Esophagus (tissue), 2 donors: ENCODE data around the gene PTPN4. TPM values are rescaled to one million over a fixed set of nuclear protein-coding genes. Genes with fewer than 3 reads are reported as not detected.

Experiments used
- H3K27ac ChIP-seq, 2 donors: one replicate each; pipeline ENCODE4 v1.5.1; 2013; ENCODE audit warnings: low read depth in 2 of 2, mild to moderate bottlenecking in 2 of 2, inconsistent platforms in 1 of 2, low read length in 1 of 2, moderate library complexity in 1 of 2
- H3K27me3 ChIP-seq, 2 donors: one replicate each; pipeline ENCODE4 v1.6.1; 2013; ENCODE audit warnings: low read length in 2 of 2, control low read depth in 1 of 2, mild to moderate bottlenecking in 1 of 2; ENCODE audit not compliant: insufficient read depth in 2 of 2, control insufficient read depth in 1 of 2
- H3K36me3 ChIP-seq, 2 donors: one replicate each; pipeline ENCODE4 v1.6.1; 2013; ENCODE audit warnings: low read length in 1 of 2; ENCODE audit not compliant: control insufficient read depth in 2 of 2, insufficient read depth in 2 of 2
- H3K4me1 ChIP-seq, 2 donors: one replicate each; pipeline ENCODE4 v1.6.1; 2013; ENCODE audit warnings: low read length in 1 of 2; ENCODE audit not compliant: control insufficient read depth in 2 of 2, insufficient read depth in 2 of 2
- H3K4me3 ChIP-seq, 2 donors: one replicate each; pipeline ENCODE4 v1.5.1; 2013; ENCODE audit warnings: low read length in 2 of 2, mild to moderate bottlenecking in 2 of 2, low read depth in 1 of 2, moderate library complexity in 1 of 2
- H3K9me3 ChIP-seq, 2 donors: one replicate each; pipeline ENCODE4 v1.6.1; 2013; ENCODE audit warnings: mild to moderate bottlenecking in 2 of 2, low read depth in 1 of 2, low read length in 1 of 2, moderate library complexity in 1 of 2; ENCODE audit not compliant: control insufficient read depth in 2 of 2, insufficient read depth in 1 of 2
- WGBS, 2 donors: extraction: QIAGEN DNeasy Blood & Tissue Kit; methylation state at CpG; one replicate each; pipeline ENCODE4 v1.1.7; 2013; 5-methylcytosine and 5-hydroxymethylcytosine counted together
- polyA plus RNA-seq, 2 donors: library from polyadenylated mRNA; stranded (reverse); fragments of 200-250 nt; gene quantifications; one replicate each; pipeline ENCODE4 v1.2.3, GENCODE V29; 2013
- donor health status: healthy with polysubstance abuse.
- donor health status: Bipolar disorder and iron deficiency.

PTPN4 gene
- polyA plus RNA-seq, 2 donors: 2.0 to 4.5 TPM

DNA sequence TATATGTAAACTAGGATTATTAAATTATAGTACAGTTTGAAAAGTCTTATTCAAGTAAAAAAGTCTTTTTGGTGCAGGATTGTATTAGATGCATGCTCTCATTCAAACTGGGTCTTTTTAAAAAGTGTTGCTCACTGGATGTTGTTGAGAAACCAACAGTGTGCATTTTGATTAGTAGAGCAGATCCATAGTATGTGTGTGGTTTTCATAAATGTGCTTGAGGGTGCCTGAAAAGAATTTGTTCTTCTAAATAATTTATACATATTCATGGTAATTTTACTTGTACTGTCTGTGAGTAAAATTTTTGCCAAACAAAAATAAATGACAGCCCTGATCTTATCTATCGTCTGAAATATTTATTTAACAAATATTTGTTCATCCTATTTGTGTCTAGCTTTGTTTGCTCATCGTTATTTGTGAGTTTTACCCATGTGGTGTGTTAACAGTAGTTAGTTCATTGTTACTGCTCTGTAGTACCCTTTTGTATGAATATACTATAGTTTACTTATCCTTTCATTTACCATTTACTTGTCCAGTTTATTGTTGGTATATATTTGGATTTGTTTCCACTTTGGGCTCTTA lies 50.4 kb downstream of the PTPN4 start:
- 49 to 66% methylated on average over 2 of the region's 2 CpGs for WGBS, 2 donors
- Histone ChIP-seq H3K27me3 (no peaks in the 10 kb centered on the region), H3K4me3 (no peak overlapping the region), H3K9me3 (no peaks in the 10 kb centered on the region), H3K27ac (no peak overlapping the region), H3K4me1 (no peaks in the 10 kb centered on the region), H3K36me3 (no peaks in the 10 kb centered on the region)

DNA sequence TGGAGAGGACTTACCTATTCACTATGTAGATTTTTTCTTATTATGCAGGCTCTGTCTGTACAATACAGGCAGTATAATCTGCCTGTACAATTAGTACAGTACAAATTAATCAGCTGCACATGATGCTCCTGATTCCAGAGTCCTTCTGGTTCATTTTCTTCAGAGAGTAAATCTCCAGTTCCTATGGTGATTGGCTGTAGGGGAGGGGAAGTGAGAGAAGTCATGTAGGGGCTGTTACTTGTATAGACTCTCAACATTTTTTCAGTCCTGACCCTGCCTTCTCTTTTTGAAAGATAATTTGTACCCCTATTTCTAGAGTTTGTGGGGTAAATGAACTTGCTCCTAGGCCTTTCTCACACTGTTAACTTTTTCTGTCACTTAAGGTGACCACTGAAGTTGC lies 54.5 kb downstream of the PTPN4 start:
- H3K4me1 ChIP-seq: no peaks in the 10 kb centered on the region
- no peak overlapping the region for H3K27ac ChIP-seq
- H3K27me3 ChIP-seq: no peaks in the 10 kb centered on the region
- no peaks in the 10 kb centered on the region for H3K9me3 ChIP-seq
- no peak overlapping the region for H3K4me3 ChIP-seq
- no peaks in the 10 kb centered on the region for H3K36me3 ChIP-seq

DNA sequence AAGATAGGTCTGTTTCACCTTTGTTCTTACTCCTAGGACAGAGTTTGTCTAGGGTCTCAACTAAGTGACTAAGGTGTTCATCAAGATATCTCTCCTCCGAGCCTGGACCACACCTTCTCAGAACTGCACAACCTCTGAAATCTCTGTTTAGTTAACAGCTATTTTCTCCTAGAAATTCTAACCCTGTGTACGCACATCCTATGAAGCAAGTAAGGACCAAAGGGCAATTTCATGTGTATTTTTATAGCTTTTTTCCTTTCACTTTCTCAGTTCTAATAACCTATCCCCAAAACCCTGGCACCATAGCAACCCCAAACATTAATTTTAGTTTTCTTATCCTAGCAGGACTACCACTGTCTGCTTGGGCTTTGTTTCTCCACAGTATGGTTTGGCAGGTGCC lies 59.1 kb downstream of the PTPN4 start:
- H3K4me1 ChIP-seq: no peaks in the 10 kb centered on the region

DNA sequence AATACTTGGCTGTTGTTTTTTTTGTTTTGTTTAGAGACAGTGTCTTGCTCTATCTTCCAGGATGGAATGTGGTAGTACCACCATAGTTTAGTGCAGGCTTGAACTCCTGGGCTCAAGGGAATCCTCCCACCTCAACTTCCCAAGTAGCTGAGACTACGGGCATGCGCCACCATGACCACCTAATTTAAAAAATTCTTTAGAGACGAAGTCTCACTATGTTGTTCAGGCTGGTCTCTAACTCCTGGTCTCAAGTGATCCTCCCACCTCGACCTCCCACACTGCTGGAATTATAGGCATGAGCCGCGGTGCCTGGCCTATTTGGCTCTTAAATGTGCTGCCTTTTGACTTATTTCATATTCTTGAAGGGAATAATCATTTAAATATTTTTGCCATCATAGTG lies 60.1 kb downstream of the PTPN4 start:
- no peaks in the 10 kb centered on the region for H3K9me3 ChIP-seq
- H3K4me3 ChIP-seq: no peak overlapping the region
- no peaks in the 10 kb centered on the region for H3K4me1 ChIP-seq
- 91 to 92% methylated on average over 6 of the region's 6 CpGs for WGBS, 2 donors
- H3K27me3 ChIP-seq: no peaks in the 10 kb centered on the region
- H3K36me3 ChIP-seq: no peaks in the 10 kb centered on the region
- peak overlapping the region in 1 of 2 donors; percentile 22 for H3K27ac ChIP-seq

More for the DNA sequence above, 59.1 kb downstream of the PTPN4 start:
- Histone ChIP-seq H3K9me3 (no peaks in the 10 kb centered on the region), H3K4me3 (no peak overlapping the region), H3K27me3 (no peaks in the 10 kb centered on the region), H3K36me3 (no peaks in the 10 kb centered on the region), H3K27ac (no peak overlapping the region)
- WGBS, 2 donors: 83 to 89% methylated on average over 2 of the region's 2 CpGs

DNA sequence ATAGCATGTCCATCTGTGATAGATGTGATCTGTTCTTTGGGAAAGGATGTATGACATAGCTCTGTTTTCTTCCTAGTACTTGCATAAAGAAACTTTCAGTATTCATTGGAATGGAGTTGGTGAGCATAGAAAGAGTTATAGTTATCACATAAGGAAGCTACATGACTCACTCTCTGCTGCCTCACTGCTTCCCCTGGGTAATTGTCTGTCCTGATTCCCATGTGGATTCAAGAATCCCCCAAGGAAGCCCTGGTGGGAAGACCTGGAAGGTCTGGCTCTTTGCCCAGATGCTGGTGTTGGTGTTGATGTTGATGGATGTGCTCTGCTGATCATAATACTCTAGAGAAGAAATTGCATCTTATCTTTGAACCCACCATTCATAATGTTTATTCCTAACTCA lies 60.6 kb downstream of the PTPN4 start:
- Histone ChIP-seq H3K4me1 (no peaks in the 10 kb centered on the region), H3K4me3 (no peak overlapping the region), H3K27me3 (no peaks in the 10 kb centered on the region), H3K36me3 (no peaks in the 10 kb centered on the region), H3K27ac (no peak overlapping the region), H3K9me3 (no peaks in the 10 kb centered on the region)

DNA sequence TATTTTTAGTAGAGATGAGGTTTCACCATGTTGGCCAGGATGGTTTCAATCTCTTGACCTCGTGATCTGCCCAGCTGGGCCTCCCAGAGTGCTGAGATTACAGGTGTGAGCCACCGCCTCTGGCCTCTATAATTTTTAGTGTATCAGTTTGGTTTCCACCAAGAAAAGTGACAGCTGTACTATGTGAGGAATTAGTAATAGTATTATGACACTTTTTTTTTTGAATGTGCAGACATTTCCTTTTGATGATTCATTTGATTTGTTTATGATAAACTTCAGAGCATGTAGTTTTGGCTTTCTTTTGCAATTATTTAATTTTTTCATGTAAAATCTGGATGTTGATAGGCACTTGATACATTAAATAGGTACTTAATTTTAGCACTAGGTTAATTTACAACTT lies 61.5 kb downstream of the PTPN4 start:
- Histone ChIP-seq H3K36me3 (no peaks in the 10 kb centered on the region), H3K4me3 (no peak overlapping the region), H3K9me3 (no peaks in the 10 kb centered on the region), H3K27me3 (no peaks in the 10 kb centered on the region), H3K4me1 (no peaks in the 10 kb centered on the region), H3K27ac (no peak overlapping the region)
- WGBS, 2 donors: 83 to 91% methylated on average over 2 of the region's 2 CpGs

DNA sequence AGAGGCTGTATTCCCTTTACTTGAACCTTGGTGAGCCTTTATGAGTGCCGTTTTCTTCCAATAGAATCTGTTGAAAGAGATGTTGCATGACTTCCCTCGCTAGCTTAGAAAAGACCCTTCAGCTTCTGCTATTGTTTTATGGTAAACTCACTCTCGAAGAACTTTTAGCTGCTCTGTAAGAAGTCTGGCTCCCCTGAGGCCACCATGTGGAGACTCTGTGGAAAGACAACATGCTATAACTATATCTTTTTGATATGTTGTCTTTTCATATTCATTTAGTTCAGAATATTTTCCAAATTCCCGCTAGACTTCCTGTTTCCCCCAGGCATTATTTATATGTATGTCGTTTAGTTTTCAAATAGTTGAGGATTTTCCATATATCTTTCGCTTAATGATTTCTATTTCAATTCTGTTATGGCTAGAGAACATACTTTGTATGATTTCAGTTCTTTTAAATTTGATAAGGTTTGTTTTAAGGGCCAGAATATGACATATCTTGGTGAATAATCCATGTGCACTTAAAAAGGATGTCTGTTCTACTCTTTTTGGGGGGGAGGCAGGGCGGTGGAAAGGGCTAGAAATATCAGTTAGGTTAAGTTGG lies 64.1 kb downstream of the PTPN4 start:
- WGBS, 2 donors: 57 to 60% methylated on average over 7 of the region's 7 CpGs
- H3K9me3 ChIP-seq: no peaks in the 10 kb centered on the region
- no peaks in the 10 kb centered on the region for H3K27me3 ChIP-seq
- no peaks in the 10 kb centered on the region for H3K36me3 ChIP-seq
- H3K27ac ChIP-seq: no peak overlapping the region
- no peak overlapping the region for H3K4me3 ChIP-seq
- peaks cover 0 to 2% of the 10 kb centered on the region in 2 donors for H3K4me1 ChIP-seq

DNA sequence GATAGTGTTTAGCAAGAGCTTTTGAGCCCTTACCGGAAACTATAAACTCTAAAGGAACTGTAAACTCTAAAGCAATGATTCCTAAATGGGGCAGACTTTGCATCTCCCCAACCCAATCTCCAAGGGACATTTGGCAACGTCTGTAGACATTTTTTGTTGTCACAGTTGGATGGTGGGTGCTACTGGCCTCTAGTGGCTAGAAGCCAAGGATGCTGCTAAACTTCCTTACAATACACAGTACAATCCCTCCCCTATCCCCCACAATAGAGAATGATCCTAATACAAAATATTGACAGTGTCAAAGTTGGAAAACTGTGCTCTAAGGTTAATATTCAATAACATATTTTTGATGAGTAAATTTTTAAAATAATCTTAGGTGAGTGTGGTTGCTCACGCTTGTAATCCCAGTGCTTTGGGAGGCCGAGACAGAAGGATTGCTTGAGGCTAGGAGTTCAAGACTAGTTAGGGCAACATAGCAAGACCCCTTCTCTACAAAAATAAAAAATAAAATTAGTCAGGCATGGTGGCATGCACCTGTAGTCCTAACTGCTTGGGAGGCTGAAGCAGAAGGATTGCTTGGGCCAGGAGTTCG lies 66.7 kb downstream of the PTPN4 start:
- H3K27ac ChIP-seq: no peak overlapping the region
- WGBS, 2 donors: 74 to 75% methylated on average over 5 of the region's 5 CpGs
- H3K4me1 ChIP-seq: peaks cover 0 to 2% of the 10 kb centered on the region in 2 donors
- H3K4me3 ChIP-seq: no peak overlapping the region
- no peaks in the 10 kb centered on the region for H3K36me3 ChIP-seq
- no peaks in the 10 kb centered on the region for H3K27me3 ChIP-seq
- no peaks in the 10 kb centered on the region for H3K9me3 ChIP-seq

DNA sequence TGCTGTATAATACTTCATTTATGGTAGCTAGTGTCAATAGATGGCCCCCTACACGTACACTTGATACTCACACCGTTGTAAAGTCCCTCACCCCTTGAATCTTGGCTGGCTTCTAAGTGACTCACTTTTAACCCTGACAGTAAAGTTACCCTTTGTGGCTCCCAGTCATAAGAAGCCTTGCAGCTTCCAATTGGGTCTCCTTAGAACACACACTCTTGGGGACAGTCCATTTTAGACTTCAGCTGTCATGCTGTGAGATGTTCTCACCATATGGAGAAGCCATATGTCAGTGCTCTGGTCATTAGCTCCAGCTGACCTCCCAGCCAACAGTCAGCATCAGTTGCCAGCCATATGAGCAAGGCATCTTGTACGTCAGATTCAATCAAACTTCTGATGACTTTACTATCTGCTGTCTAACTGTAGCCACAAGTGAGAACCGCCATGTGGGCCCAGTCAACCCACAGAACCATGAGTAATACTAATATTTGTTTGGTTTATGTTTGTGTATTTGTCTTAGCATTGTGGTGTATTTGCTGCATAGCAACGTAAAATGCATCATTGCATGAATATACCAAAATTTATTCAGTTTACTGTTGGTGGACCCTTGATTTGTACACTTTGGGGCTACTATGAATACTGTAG lies 68.3 kb downstream of the PTPN4 start:
- no peaks in the 10 kb centered on the region for H3K27me3 ChIP-seq
- H3K4me3 ChIP-seq: no peak overlapping the region
- H3K4me1 ChIP-seq: peaks cover 0 to 2% of the 10 kb centered on the region in 2 donors
- H3K36me3 ChIP-seq: no peaks in the 10 kb centered on the region
- no peaks in the 10 kb centered on the region for H3K9me3 ChIP-seq
- whole genome bisulfite sequencing, 2 donors: 70 to 71% methylated on average over 5 of the region's 5 CpGs
- no peak overlapping the region for H3K27ac ChIP-seq
